Mesendoderm (in vitro differentiated cells): ENCODE measurements around the gene SHOC1. TPM values are rescaled to one million over a fixed set of nuclear protein-coding genes. Genes with fewer than 3 reads are reported as not detected.

ENCODE experiments used
- DNase-seq: peaks from one replicate; pipeline ENCODE4 v3.0.0; 2013
- H2AK5ac ChIP-seq: 2 replicates; pipeline ENCODE4 v1.6.1; 2013; ENCODE audit warnings: low read length, inconsistent platforms
- H2BK120ac ChIP-seq: 2 replicates; pipeline ENCODE4 v1.6.1; 2013; ENCODE audit warnings: low read depth, mild to moderate bottlenecking, low read length, moderate library complexity, mixed read lengths
- H2BK15ac ChIP-seq: replicated peaks from 2 replicates; pipeline ENCODE4 v1.6.1; 2013; ENCODE audit warnings: low read depth, mild to moderate bottlenecking, moderate library complexity
- H2BK5ac ChIP-seq: 2 replicates; pipeline ENCODE4 v1.6.1; 2013; ENCODE audit warnings: low read length, inconsistent platforms
- H3K18ac ChIP-seq: 2 replicates; pipeline ENCODE4 v1.6.1; 2013; ENCODE audit warnings: mild to moderate bottlenecking, low read length, mixed read lengths
- H3K23ac ChIP-seq: one replicate; pipeline ENCODE4 v1.6.1; 2013; ENCODE audit warnings: low read length
- H3K27ac ChIP-seq: 2 replicates; pipeline ENCODE4 v1.5.1; 2013; ENCODE audit warnings: low read depth, mild to moderate bottlenecking, inconsistent platforms, low read length, moderate library complexity
- H3K27me3 ChIP-seq: 2 replicates; pipeline ENCODE4 v1.6.1; 2013; ENCODE audit warnings: low read length, control low read depth, mild to moderate bottlenecking, inconsistent platforms; ENCODE audit not compliant: insufficient read depth, poor library complexity
- H3K36me3 ChIP-seq: 2 replicates; pipeline ENCODE4 v1.6.1; 2013; ENCODE audit warnings: low read length, inconsistent platforms; ENCODE audit not compliant: control insufficient read depth, insufficient read depth
- H3K4ac ChIP-seq: one replicate; pipeline ENCODE4 v1.6.1; 2013; ENCODE audit warnings: low read depth, mild to moderate bottlenecking, low read length, moderate library complexity
- H3K4me1 ChIP-seq: 2 replicates; pipeline ENCODE4 v1.6.1; 2013; ENCODE audit warnings: low read depth, low read length, inconsistent platforms; ENCODE audit not compliant: control insufficient read depth
- H3K4me2 ChIP-seq: 2 replicates; pipeline ENCODE4 v1.6.1; 2013; ENCODE audit warnings: low read length
- H3K4me3 ChIP-seq: 2 replicates; pipeline ENCODE4 v1.5.1; 2013; ENCODE audit warnings: mild to moderate bottlenecking, low read length
- H3K56ac ChIP-seq: one replicate; pipeline ENCODE4 v1.6.1; 2013; ENCODE audit warnings: low read length
- H3K79me1 ChIP-seq: 2 replicates; pipeline ENCODE4 v1.6.1; 2013; ENCODE audit warnings: low read length, inconsistent platforms
- H3K79me2 ChIP-seq: 2 replicates; pipeline ENCODE4 v1.6.1; 2013; ENCODE audit warnings: mild to moderate bottlenecking, low read length; ENCODE audit not compliant: control insufficient read depth, insufficient read depth
- H3K9ac ChIP-seq: 2 replicates; pipeline ENCODE4 v1.6.1; 2013; ENCODE audit warnings: low read length, inconsistent platforms
- H4K5ac ChIP-seq: one replicate; pipeline ENCODE4 v1.6.1; 2013; ENCODE audit warnings: low read length
- H4K8ac ChIP-seq: one replicate; pipeline ENCODE4 v1.6.1; 2013; ENCODE audit warnings: low read depth, mild to moderate bottlenecking, control low read depth, low read length, moderate library complexity
- WGBS: extraction: QIAGEN DNeasy Blood & Tissue Kit; methylation state at CpG from one replicate; pipeline ENCODE4 v1.1.7; 2013; ENCODE audit warnings: low lambda C conversion rate, missing lambda C conversion rate; ENCODE audit not compliant: insufficient coverage; ENCODE audit errors: extremely low coverage; 5-methylcytosine and 5-hydroxymethylcytosine counted together
- polyA plus RNA-seq, 2 experiments: library from polyadenylated mRNA; stranded (reverse); fragments of 200-250 nt; gene quantifications; one replicate each; pipeline ENCODE4 v1.2.3, GENCODE V29; 2013

The SHOC1 gene
- not detected for polyA plus RNA-seq (2013, experiment 1 of 2)
- not detected for polyA plus RNA-seq (2013, experiment 2 of 2)

DNA sequence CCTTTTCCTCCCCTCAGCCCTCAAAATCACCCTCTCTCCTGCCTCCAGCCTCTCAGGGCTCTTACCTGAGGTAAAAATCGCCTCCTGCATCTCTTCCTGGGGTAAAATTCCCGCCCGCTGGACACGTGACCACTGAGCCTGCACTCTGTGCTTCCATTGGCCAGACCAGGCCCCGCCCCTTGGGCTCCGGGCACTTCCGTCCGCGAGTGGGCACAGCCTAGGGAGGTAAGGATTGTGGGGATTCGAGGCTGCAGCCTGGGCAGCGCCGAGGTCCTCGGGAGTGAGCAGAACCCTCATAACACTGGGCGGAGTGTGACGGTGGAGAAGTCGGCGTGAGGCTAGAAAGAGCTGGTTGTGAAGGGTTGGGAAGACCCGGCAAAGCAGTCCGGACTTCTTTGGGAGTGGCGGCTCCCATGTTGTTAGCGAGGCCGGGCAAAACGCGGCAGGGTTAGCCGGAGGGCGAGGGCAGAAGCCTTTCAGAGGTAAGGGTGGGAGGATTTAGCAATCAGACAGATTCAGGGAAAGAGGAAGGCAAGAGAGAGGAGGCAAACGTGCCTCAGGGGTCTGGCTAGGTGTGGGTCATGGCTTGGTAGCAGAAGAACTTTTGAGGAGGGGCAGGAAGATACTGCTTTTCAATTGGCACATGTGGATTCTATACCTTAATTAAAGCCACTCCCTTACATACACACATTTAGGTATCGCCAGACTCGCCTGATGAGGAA, at the start of gene SHOC1:
TSS of gene SHOC1 (minus strand) at position 103 of the 722 bp plus-strand sequence. CDS start 3,519 bp downstream, outside the sequence.
- Histone ChIP-seq H4K8ac (no peak within 1 kb of the TSS), H3K36me3 (no peaks in the 10 kb centered on the region), H3K79me2 (no peaks in the 10 kb centered on the region), H3K4me1 (no peaks in the 10 kb centered on the region), H3K18ac (no peak within 1 kb of the TSS), H2BK5ac (no peak within 1 kb of the TSS), H2AK5ac (no peak within 1 kb of the TSS), H3K9ac (no peak within 1 kb of the TSS), H2BK15ac (no peak within 1 kb of the TSS), H3K79me1 (no peaks in the 10 kb centered on the region), H3K27ac (no peak within 1 kb of the TSS), H3K23ac (no peak within 1 kb of the TSS), H3K4me2 (no peak within 1 kb of the TSS), H3K4me3 (no peak within 1 kb of the TSS), H3K4ac (no peak within 1 kb of the TSS), H3K27me3 (no peaks in the 10 kb centered on the region), H4K5ac (no peak within 1 kb of the TSS), H2BK120ac (no peak within 1 kb of the TSS), H3K56ac (no peak within 1 kb of the TSS)
- no peak for DNase-seq
- WGBS: no CpG with 5 or more reads among the region's 29 CpGs

GRCh38 chr9:111843971-111844370, 49.2 kb upstream of the SHOC1 start:
- Histone ChIP-seq H3K4ac (no peak overlapping the region), H3K27me3 (no peaks in the 10 kb centered on the region), H3K18ac (no peak overlapping the region), H2BK120ac (no peak overlapping the region), H3K23ac (no peak overlapping the region), H4K8ac (no peak overlapping the region), H3K4me3 (no peak overlapping the region), H3K79me1 (no peaks in the 10 kb centered on the region), H3K4me1 (no peaks in the 10 kb centered on the region), H3K9ac (no peak overlapping the region), H3K79me2 (no peaks in the 10 kb centered on the region), H3K27ac (no peak overlapping the region), H3K4me2 (no peak overlapping the region), H3K56ac (no peak overlapping the region), H4K5ac (no peak overlapping the region), H2BK15ac (no peak overlapping the region), H3K36me3 (no peaks in the 10 kb centered on the region), H2AK5ac (no peak overlapping the region), H2BK5ac (no peak overlapping the region)
- no CpG with 5 or more reads among the region's 3 CpGs for WGBS
- DNase-seq: no peak

GRCh38 chr9:111842313-111842712, 47.6 kb upstream of the SHOC1 start:
- no peaks in the 10 kb centered on the region for H3K4me1 ChIP-seq
- H3K79me1 ChIP-seq: no peaks in the 10 kb centered on the region
- H2BK120ac ChIP-seq: no peak overlapping the region
- no peak overlapping the region for H2AK5ac ChIP-seq
- no peak overlapping the region for H4K8ac ChIP-seq
- H3K27me3 ChIP-seq: no peaks in the 10 kb centered on the region
- no peak overlapping the region for H2BK5ac ChIP-seq
- H3K4ac ChIP-seq: no peak overlapping the region
- H3K4me3 ChIP-seq: no peak overlapping the region
- no peak overlapping the region for H3K27ac ChIP-seq
- H3K9ac ChIP-seq: no peak overlapping the region
- no peaks in the 10 kb centered on the region for H3K36me3 ChIP-seq
- no peak for DNase-seq
- H3K79me2 ChIP-seq: no peaks in the 10 kb centered on the region
- no peak overlapping the region for H4K5ac ChIP-seq
- no peak overlapping the region for H3K4me2 ChIP-seq
- no peak overlapping the region for H3K18ac ChIP-seq
- WGBS: no CpG with 5 or more reads among the region's 1 CpG
- no peak overlapping the region for H3K23ac ChIP-seq
- H2BK15ac ChIP-seq: no peak overlapping the region
- H3K56ac ChIP-seq: no peak overlapping the region

- no peaks in the 10 kb centered on the region for H3K79me2 ChIP-seq
- no peaks in the 10 kb centered on the region for H3K27me3 ChIP-seq
- no peak for DNase-seq
- H2AK5ac ChIP-seq: no peak overlapping the region
- H3K79me1 ChIP-seq: no peaks in the 10 kb centered on the region
- H3K36me3 ChIP-seq: no peaks in the 10 kb centered on the region
- no peak overlapping the region for H3K18ac ChIP-seq
- no peak overlapping the region for H3K27ac ChIP-seq
- H2BK5ac ChIP-seq: no peak overlapping the region
- no peak overlapping the region for H4K5ac ChIP-seq
- no peak overlapping the region for H3K9ac ChIP-seq
- no peak overlapping the region for H2BK120ac ChIP-seq
- H3K4ac ChIP-seq: no peak overlapping the region
- H3K56ac ChIP-seq: no peak overlapping the region
- no peak overlapping the region for H3K4me3 ChIP-seq
- H4K8ac ChIP-seq: no peak overlapping the region
- no peak overlapping the region for H2BK15ac ChIP-seq
- no peak overlapping the region for H3K4me2 ChIP-seq
- H3K23ac ChIP-seq: no peak overlapping the region
- no peaks in the 10 kb centered on the region for H3K4me1 ChIP-seq
- no CpG with 5 or more reads among the region's 1 CpG for WGBS
These were observed 45.7 kb upstream of the SHOC1 start for GRCh38 chr9:111840442-111840841.

GRCh38 chr9:111839987-111840386, 45.2 kb upstream of the SHOC1 start:
- WGBS: no CpG with 5 or more reads among the region's 2 CpGs
- Histone ChIP-seq H3K23ac (no peak overlapping the region), H3K36me3 (no peaks in the 10 kb centered on the region), H2AK5ac (no peak overlapping the region), H3K79me2 (no peaks in the 10 kb centered on the region), H3K27me3 (no peaks in the 10 kb centered on the region), H2BK5ac (no peak overlapping the region), H2BK15ac (no peak overlapping the region), H3K4me3 (no peak overlapping the region), H4K8ac (no peak overlapping the region), H3K4ac (no peak overlapping the region), H3K27ac (no peak overlapping the region), H3K18ac (no peak overlapping the region), H4K5ac (no peak overlapping the region), H3K4me1 (no peaks in the 10 kb centered on the region), H3K79me1 (no peaks in the 10 kb centered on the region), H3K9ac (no peak overlapping the region), H3K4me2 (no peak overlapping the region), H3K56ac (no peak overlapping the region), H2BK120ac (no peak overlapping the region)
- no peak for DNase-seq

- no peaks in the 10 kb centered on the region for H3K27me3 ChIP-seq
These were observed 44.6 kb upstream of the SHOC1 start for GRCh38 chr9:111839387-111839786.

More at GRCh38 chr9:111839387-111839786, 44.6 kb upstream of the SHOC1 start:
- no peak overlapping the region for H4K5ac ChIP-seq
- H3K79me2 ChIP-seq: no peaks in the 10 kb centered on the region
- H2BK5ac ChIP-seq: no peak overlapping the region
- no CpG with 5 or more reads among the region's 6 CpGs for WGBS
- no peak overlapping the region for H3K4me3 ChIP-seq
- no peak for DNase-seq
- no peak overlapping the region for H3K18ac ChIP-seq
- H3K4ac ChIP-seq: no peak overlapping the region
- H3K4me2 ChIP-seq: no peak overlapping the region
- H3K27ac ChIP-seq: no peak overlapping the region
- H3K56ac ChIP-seq: no peak overlapping the region
- no peak overlapping the region for H4K8ac ChIP-seq
- no peak overlapping the region for H3K9ac ChIP-seq
- H2BK15ac ChIP-seq: no peak overlapping the region
- no peaks in the 10 kb centered on the region for H3K79me1 ChIP-seq
- H2BK120ac ChIP-seq: no peak overlapping the region
- no peak overlapping the region for H3K23ac ChIP-seq
- no peaks in the 10 kb centered on the region for H3K4me1 ChIP-seq
- no peaks in the 10 kb centered on the region for H3K36me3 ChIP-seq
- no peak overlapping the region for H2AK5ac ChIP-seq
